IMR-90 (cell line): ENCODE results near the gene CEP170.

ENCODE experiments used
- BHLHE40 ChIP-seq: fragments of 150-350 bp; IDR thresholded peaks from 2 replicates; pipeline ENCODE4 v1.6.1; 2016; ENCODE audit warnings: mild to moderate bottlenecking, low read depth, low read length
- MAFK ChIP-seq: IDR thresholded peaks from 2 replicates; pipeline ENCODE4 v1.6.1; 2012; ENCODE audit warnings: low read depth, low read length, improper control_type of control experiment
- MAZ ChIP-seq: IDR thresholded peaks from 2 replicates; pipeline ENCODE4 v1.6.1; 2012; ENCODE audit warnings: low read depth, mild to moderate bottlenecking, low read length, improper control_type of control experiment, moderate library complexity, borderline replicate concordance
- MXI1 ChIP-seq: IDR thresholded peaks from 2 replicates; pipeline ENCODE4 v1.6.1; 2012; ENCODE audit warnings: low read depth, mild to moderate bottlenecking, low read length, moderate library complexity, borderline replicate concordance
- NFE2L2 ChIP-seq: fragments of 150-350 bp; IDR thresholded peaks from 2 replicates; pipeline ENCODE4 v1.6.1; 2016; ENCODE audit warnings: low read depth, mild to moderate bottlenecking, low read length
- POLR2A ChIP-seq: IDR thresholded peaks from 2 replicates; pipeline ENCODE4 v1.6.1; 2012; ENCODE audit warnings: mild to moderate bottlenecking, low read depth, low read length
- RAD21 ChIP-seq: IDR thresholded peaks from 2 replicates; pipeline ENCODE4 v1.6.1; 2012; ENCODE audit warnings: low read length, improper control_type of control experiment
- TF ChIP-seq, protein P1 (sequence below): conservative IDR thresholded peaks from 2 replicates; pipeline ENCODE4 v1.5.1; 2012; ENCODE audit warnings: mild to moderate bottlenecking, low read depth, low read length, improper control_type of control experiment
- TF ChIP-seq, protein P2 (sequence below): fragments of 150-350 bp; IDR thresholded peaks from 2 replicates; pipeline ENCODE4 v1.6.1; 2017; ENCODE audit warnings: mild to moderate bottlenecking, antibody characterized with exemption, low read length, low read depth
- TF ChIP-seq, protein P3 (sequence below): fragments of 150-350 bp; IDR thresholded peaks from 2 replicates; pipeline ENCODE4 v1.6.1; 2016; ENCODE audit warnings: low read depth, mild to moderate bottlenecking, low read length, moderate library complexity, borderline replicate concordance

DNA sequence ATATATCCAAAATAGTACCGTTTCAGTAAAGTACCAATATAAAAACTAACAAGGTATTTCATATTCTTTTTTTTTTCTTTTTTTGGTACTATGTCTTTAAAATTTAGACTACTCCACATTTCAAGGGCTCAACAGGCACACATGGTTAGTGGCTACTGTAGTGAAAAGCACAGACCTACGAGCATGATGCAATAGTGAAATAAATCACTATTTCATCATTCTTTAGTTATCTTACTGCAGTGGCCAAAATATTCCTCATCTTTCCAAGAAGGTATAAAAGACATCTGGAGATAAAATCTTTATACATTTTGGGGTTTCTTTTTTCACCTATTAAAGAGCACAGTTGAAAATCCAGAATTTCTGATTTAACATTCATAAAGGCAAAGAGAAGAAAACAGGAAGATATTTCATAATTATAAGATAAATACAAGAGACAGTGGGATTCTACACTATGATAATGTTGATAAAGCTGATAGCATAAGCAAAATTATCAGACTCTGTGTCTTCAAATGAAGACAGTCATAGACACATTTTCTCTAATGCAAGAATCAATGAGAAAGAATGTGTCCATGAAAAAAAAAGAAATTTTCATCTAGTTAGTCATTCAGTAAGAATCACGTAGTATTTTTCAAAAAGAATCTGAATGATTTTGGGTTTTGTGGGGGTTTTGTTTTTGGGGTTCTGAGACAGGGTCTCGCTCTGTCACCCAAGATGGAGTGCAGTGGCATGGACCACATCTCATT is 41.9 kb downstream of the CEP170 start:
- TF ChIP-seq, protein P1, sequence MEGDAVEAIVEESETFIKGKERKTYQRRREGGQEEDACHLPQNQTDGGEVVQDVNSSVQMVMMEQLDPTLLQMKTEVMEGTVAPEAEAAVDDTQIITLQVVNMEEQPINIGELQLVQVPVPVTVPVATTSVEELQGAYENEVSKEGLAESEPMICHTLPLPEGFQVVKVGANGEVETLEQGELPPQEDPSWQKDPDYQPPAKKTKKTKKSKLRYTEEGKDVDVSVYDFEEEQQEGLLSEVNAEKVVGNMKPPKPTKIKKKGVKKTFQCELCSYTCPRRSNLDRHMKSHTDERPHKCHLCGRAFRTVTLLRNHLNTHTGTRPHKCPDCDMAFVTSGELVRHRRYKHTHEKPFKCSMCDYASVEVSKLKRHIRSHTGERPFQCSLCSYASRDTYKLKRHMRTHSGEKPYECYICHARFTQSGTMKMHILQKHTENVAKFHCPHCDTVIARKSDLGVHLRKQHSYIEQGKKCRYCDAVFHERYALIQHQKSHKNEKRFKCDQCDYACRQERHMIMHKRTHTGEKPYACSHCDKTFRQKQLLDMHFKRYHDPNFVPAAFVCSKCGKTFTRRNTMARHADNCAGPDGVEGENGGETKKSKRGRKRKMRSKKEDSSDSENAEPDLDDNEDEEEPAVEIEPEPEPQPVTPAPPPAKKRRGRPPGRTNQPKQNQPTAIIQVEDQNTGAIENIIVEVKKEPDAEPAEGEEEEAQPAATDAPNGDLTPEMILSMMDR, result no peak
- no peak for TF ChIP-seq MAZ
- TF ChIP-seq, protein P2, sequence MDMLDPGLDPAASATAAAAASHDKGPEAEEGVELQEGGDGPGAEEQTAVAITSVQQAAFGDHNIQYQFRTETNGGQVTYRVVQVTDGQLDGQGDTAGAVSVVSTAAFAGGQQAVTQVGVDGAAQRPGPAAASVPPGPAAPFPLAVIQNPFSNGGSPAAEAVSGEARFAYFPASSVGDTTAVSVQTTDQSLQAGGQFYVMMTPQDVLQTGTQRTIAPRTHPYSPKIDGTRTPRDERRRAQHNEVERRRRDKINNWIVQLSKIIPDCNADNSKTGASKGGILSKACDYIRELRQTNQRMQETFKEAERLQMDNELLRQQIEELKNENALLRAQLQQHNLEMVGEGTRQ, result no peak
- TF ChIP-seq MAFK, result no peak
- no peak for TF ChIP-seq MXI1
- TF ChIP-seq POLR2A, result no peak
- TF ChIP-seq BHLHE40, result no peak
- no peak for TF ChIP-seq RAD21
- TF ChIP-seq, protein P3, sequence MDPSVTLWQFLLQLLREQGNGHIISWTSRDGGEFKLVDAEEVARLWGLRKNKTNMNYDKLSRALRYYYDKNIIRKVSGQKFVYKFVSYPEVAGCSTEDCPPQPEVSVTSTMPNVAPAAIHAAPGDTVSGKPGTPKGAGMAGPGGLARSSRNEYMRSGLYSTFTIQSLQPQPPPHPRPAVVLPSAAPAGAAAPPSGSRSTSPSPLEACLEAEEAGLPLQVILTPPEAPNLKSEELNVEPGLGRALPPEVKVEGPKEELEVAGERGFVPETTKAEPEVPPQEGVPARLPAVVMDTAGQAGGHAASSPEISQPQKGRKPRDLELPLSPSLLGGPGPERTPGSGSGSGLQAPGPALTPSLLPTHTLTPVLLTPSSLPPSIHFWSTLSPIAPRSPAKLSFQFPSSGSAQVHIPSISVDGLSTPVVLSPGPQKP, result no peak
- no peak for TF ChIP-seq NFE2L2
